ENCODE measurements around the gene MAT1A.

- TF ChIP-seq, protein P1, sequence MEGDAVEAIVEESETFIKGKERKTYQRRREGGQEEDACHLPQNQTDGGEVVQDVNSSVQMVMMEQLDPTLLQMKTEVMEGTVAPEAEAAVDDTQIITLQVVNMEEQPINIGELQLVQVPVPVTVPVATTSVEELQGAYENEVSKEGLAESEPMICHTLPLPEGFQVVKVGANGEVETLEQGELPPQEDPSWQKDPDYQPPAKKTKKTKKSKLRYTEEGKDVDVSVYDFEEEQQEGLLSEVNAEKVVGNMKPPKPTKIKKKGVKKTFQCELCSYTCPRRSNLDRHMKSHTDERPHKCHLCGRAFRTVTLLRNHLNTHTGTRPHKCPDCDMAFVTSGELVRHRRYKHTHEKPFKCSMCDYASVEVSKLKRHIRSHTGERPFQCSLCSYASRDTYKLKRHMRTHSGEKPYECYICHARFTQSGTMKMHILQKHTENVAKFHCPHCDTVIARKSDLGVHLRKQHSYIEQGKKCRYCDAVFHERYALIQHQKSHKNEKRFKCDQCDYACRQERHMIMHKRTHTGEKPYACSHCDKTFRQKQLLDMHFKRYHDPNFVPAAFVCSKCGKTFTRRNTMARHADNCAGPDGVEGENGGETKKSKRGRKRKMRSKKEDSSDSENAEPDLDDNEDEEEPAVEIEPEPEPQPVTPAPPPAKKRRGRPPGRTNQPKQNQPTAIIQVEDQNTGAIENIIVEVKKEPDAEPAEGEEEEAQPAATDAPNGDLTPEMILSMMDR (IDR thresholded peaks at IDR 0.05), result no peak
- TF ChIP-seq POLR2A (IDR thresholded peaks at IDR 0.05), result no peak
Observed at GRCh38 chr10:80272793-80273522, 16.5 kb downstream of the MAT1A start.

Data from testis (tissue), 2 donors.